Measurements from ENCODE around the gene EDIL3. TPM values are rescaled to one million over a fixed set of nuclear protein-coding genes. Genes with fewer than 3 reads are reported as not detected.
A peak's percentile ranks its signal among the peaks of the same experiment; 100 is the strongest.

Gene EDIL3
- total and polyA plus RNA-seq, 2 donors (not counting 1 experiment from before 2014, with no cell fraction given), result 12.1 to 149 TPM

DNA sequence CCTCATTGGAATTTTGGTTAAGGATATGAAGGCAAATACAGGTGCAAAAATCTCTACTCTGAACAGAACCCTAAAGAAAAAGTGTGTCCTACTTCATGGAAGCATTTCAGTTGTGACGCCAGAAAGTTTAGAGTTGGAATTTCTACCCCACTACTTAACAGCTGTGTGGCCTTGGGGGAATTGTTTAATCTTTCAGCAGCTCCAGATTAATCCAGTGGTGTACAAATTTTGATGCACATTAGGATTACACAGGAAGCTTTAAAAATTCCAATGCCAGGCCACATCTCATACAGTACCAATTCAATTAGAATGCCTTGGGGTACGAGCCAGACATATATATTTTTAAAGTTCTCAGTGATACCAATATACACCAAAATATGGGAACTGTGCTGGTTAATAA, 266.1 kb downstream of the EDIL3 start:
- no peaks in the 10 kb centered on the region for H3K36me3 ChIP-seq (ENCODE audit: control insufficient read depth, insufficient read depth, low read length)
- no peaks in the 10 kb centered on the region for H3K4me1 ChIP-seq (ENCODE audit: control insufficient read depth, extremely low read depth, insufficient read depth, low read length)
- no peaks in the 10 kb centered on the region for H3K79me2 ChIP-seq (ENCODE audit: control insufficient read depth, insufficient read depth, low read length)
- no peaks in the 10 kb centered on the region for H3K9me3 ChIP-seq (ENCODE audit: control insufficient read depth, insufficient read depth, low read depth, low read length)
- no peaks in the 10 kb centered on the region for H4K20me1 ChIP-seq (ENCODE audit: control insufficient read depth, extremely low read depth, insufficient read depth, low read length)
- no peak overlapping the region for H3K27ac ChIP-seq (ENCODE audit: insufficient read depth, low read length)
- H3K4me3 ChIP-seq (replicated peaks in 1 of 4; ENCODE audit: control extremely low read depth in 1 of 4, insufficient read depth in 1 of 4, low read depth in 3 of 4, low read length in 4 of 4), result no peak overlapping the region
- no peak overlapping the region for H3K4me2 ChIP-seq (ENCODE audit: extremely low read depth, insufficient read depth, low read length)
- no peak for DNase-seq (ENCODE audit: low read depth in 2 of 2)
- TF ChIP-seq, protein P1, sequence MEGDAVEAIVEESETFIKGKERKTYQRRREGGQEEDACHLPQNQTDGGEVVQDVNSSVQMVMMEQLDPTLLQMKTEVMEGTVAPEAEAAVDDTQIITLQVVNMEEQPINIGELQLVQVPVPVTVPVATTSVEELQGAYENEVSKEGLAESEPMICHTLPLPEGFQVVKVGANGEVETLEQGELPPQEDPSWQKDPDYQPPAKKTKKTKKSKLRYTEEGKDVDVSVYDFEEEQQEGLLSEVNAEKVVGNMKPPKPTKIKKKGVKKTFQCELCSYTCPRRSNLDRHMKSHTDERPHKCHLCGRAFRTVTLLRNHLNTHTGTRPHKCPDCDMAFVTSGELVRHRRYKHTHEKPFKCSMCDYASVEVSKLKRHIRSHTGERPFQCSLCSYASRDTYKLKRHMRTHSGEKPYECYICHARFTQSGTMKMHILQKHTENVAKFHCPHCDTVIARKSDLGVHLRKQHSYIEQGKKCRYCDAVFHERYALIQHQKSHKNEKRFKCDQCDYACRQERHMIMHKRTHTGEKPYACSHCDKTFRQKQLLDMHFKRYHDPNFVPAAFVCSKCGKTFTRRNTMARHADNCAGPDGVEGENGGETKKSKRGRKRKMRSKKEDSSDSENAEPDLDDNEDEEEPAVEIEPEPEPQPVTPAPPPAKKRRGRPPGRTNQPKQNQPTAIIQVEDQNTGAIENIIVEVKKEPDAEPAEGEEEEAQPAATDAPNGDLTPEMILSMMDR (conservative IDR thresholded peaks at IDR 0.05 in 1 of 2, IDR thresholded peaks at IDR 0.05 in 1 of 2; ENCODE audit: low read depth in 1 of 2, low read length in 2 of 2), result no peak
- TF ChIP-seq EZH2 (IDR thresholded peaks at IDR 0.05; ENCODE audit: low read length, missing control alignments), result no peak
- H3K9ac ChIP-seq (ENCODE audit: insufficient read depth, low read length), result no peak overlapping the region
- H3K27me3 ChIP-seq (ENCODE audit: control insufficient read depth, insufficient read depth, low read length), result no peaks in the 10 kb centered on the region
- no peak overlapping the region for H2AFZ ChIP-seq (ENCODE audit: low read length)

DNA sequence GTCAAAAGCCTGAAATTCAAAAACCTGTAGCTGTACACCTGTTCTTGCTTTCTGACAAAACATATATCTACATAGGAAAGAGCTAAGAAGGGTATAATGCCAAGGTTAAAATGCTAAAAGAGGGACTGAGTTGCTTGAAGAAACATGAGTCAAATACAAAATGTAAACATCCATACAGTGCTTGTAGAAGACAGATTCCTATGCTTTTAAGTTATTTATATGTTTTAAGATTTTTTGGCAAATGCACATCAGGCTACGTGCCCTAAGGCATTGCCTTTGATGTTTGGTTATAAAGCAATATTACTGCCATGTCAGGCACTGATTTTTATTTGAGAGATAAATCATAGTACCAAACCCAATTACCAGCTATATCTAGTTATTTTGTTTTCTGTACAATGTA, 269.0 kb downstream of the EDIL3 start:
- H4K20me1 ChIP-seq (ENCODE audit: control insufficient read depth, extremely low read depth, insufficient read depth, low read length), result no peaks in the 10 kb centered on the region
- no peaks in the 10 kb centered on the region for H3K36me3 ChIP-seq (ENCODE audit: control insufficient read depth, insufficient read depth, low read length)
- H3K27me3 ChIP-seq (ENCODE audit: control insufficient read depth, insufficient read depth, low read length), result no peaks in the 10 kb centered on the region
- no peak overlapping the region for H3K4me2 ChIP-seq (ENCODE audit: extremely low read depth, insufficient read depth, low read length)
- no peak for DNase-seq (ENCODE audit: low read depth in 2 of 2)
- H3K4me1 ChIP-seq (ENCODE audit: control insufficient read depth, extremely low read depth, insufficient read depth, low read length), result no peaks in the 10 kb centered on the region
- H3K4me3 ChIP-seq (replicated peaks in 1 of 4; ENCODE audit: control extremely low read depth in 1 of 4, insufficient read depth in 1 of 4, low read depth in 3 of 4, low read length in 4 of 4), result no peak overlapping the region
- no peak overlapping the region for H3K27ac ChIP-seq (ENCODE audit: insufficient read depth, low read length)
- no peaks in the 10 kb centered on the region for H3K9me3 ChIP-seq (ENCODE audit: control insufficient read depth, insufficient read depth, low read depth, low read length)
- TF ChIP-seq, protein P1 (conservative IDR thresholded peaks at IDR 0.05 in 1 of 2, IDR thresholded peaks at IDR 0.05 in 1 of 2; ENCODE audit: low read depth in 1 of 2, low read length in 2 of 2), result no peak
- no peak for TF ChIP-seq EZH2 (IDR thresholded peaks at IDR 0.05; ENCODE audit: low read length, missing control alignments)
- H3K79me2 ChIP-seq (ENCODE audit: control insufficient read depth, insufficient read depth, low read length), result no peaks in the 10 kb centered on the region
- H3K9ac ChIP-seq (ENCODE audit: insufficient read depth, low read length), result no peak overlapping the region
- H2AFZ ChIP-seq (ENCODE audit: low read length), result no peak overlapping the region

DNA sequence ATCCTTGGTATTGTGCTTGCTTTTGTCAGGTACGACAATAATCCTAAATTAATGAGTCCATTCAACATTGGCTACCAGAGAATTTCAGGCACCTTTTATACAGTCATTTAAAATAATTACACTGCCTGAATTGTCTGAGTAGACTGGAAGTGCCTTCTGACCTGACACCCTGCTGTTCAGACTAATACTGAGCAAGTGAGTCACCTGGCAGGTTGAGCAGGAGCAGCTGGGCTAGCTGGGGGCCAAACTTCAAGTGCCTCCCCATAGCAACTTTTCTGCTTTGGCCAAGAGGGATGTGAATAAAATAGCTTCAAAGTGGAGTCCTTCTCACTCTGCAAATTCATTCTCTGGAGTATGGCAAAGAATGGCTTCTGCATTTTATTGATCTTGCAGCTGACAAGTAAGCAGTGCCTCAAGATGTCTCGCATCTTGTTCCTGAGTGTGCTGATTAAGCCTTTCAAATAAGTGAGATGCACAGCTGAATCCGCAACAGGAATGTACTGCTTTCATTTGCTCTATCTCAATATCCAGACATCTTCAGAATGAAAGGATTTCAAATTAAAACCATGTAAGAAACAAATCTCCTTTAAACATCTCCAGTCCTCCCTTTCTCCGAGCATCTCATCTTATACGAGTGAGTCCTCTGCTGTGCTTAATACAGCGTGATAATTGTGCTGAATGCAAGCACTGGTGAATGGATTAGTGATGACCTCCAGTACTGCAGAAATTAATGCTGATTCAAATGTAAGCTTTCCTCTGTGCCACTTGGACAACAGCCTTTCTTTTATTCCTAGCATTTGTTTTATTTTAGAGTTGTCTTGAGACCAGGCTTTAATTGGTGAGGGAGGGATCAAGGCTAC, 271.2 kb downstream of the EDIL3 start:
- Histone ChIP-seq H3K4me2 (ENCODE audit: extremely low read depth, insufficient read depth, low read length) (no peak overlapping the region), H3K27ac (ENCODE audit: insufficient read depth, low read length) (no peak overlapping the region), H3K4me1 (ENCODE audit: control insufficient read depth, extremely low read depth, insufficient read depth, low read length) (no peaks in the 10 kb centered on the region), H3K9ac (ENCODE audit: insufficient read depth, low read length) (no peak overlapping the region), H3K9me3 (ENCODE audit: control insufficient read depth, insufficient read depth, low read depth, low read length) (no peaks in the 10 kb centered on the region), H3K36me3 (ENCODE audit: control insufficient read depth, insufficient read depth, low read length) (no peaks in the 10 kb centered on the region), H3K4me3 (replicated peaks in 1 of 4; ENCODE audit: control extremely low read depth in 1 of 4, insufficient read depth in 1 of 4, low read depth in 3 of 4, low read length in 4 of 4) (no peak overlapping the region), H4K20me1 (ENCODE audit: control insufficient read depth, extremely low read depth, insufficient read depth, low read length) (no peaks in the 10 kb centered on the region), H2AFZ (ENCODE audit: low read length) (no peak overlapping the region), H3K79me2 (ENCODE audit: control insufficient read depth, insufficient read depth, low read length) (no peaks in the 10 kb centered on the region), H3K27me3 (ENCODE audit: control insufficient read depth, insufficient read depth, low read length) (no peaks in the 10 kb centered on the region)
- no peak for TF ChIP-seq EZH2 (IDR thresholded peaks at IDR 0.05; ENCODE audit: low read length, missing control alignments)
- TF ChIP-seq, protein P1 (conservative IDR thresholded peaks at IDR 0.05 in 1 of 2, IDR thresholded peaks at IDR 0.05 in 1 of 2; ENCODE audit: low read depth in 1 of 2, low read length in 2 of 2), result no peak
- DNase-seq (ENCODE audit: low read depth in 2 of 2), result peak in 1 of 2 donors; percentile 75

Measured in fibroblast of lung (primary cell).